NCI-H146 treated with DMSO at 0.1 percent for 48 hours (cell line): ENCODE data around the gene MARCHF11.

ENCODE experiments used
- DNase-seq: peaks from one replicate; lab custom pipeline; 2025; ENCODE audit not compliant: unreplicated experiment; lab: John Stamatoyannopoulos, UW

MARCHF11 gene

GRCh38 chr5:16061163-16061562, 118.4 kb downstream of the MARCHF11 start:
- no peak for DNase-seq

- no peak for DNase-seq
Measured at GRCh38 chr5:16057277-16057676, 122.3 kb downstream of the MARCHF11 start.

GRCh38 chr5:16051246-16051755, 128.3 kb downstream of the MARCHF11 start:
- DNase-seq, result no peak

GRCh38 chr5:16050414-16050813, 129.2 kb downstream of the MARCHF11 start:
- DNase-seq, result no peak

GRCh38 chr5:16049761-16050160, 129.8 kb downstream of the MARCHF11 start:
- no peak for DNase-seq

DNA sequence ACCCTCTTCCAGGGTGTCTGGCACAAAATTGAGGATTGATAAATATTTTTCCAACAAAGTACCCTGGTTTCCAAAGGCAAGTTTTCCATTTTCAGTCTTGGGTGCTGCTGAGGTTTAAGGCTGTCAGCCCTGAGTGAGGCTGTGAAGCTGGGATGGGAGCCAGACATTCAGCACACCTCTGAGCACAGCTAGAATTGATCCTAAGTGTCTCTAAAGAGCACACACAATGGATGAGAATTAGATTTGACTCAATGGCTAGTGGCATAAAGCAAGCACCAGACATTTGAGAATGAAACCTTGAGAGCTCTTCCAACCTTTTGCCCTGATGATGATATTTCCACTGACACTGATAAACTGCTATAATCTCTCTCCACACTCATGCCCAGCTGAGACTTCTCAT, 131.5 kb downstream of the MARCHF11 start:
- DNase-seq, result no peak

GRCh38 chr5:16043349-16043965, 136.1 kb downstream of the MARCHF11 start:
- DNase-seq, result no peak

GRCh38 chr5:16037121-16037845, 142.3 kb downstream of the MARCHF11 start:
- DNase-seq, result no peak

GRCh38 chr5:16034319-16035001, 145.1 kb downstream of the MARCHF11 start:
- no peak for DNase-seq

DNA sequence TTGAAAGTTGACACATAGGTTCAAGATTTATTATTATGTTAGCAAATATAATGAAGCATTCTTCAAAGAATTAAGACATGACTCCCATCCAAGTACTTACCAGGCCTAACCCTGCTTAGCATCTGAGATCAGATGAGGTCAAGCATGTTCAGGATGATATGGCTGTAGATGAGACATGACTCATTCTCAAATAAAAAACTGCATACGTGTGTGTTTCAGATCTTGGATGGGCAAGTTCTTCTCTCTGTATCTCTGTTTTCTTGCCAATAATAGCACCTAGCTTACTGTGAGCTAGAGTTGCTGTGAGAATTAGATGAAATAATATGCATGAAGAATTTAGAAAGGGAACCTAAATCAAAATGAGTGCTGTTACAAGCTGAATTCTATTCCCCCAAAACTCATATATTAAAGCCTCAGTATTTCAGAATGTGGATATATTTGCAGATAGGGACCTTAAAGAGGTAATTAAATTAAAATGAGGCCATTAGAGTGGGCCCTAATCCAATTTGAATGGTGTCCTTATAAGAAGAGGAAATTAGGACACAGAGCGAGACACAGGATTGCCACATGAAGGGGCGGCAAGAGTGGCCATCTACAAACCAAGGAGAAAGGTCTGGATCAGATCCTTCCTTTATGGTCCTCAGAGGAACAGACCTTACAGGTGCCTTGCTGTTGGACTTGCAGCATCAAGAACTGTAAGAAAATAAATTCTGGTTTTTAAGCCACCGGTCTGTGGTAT, 146.2 kb downstream of the MARCHF11 start:
- no peak for DNase-seq

DNA sequence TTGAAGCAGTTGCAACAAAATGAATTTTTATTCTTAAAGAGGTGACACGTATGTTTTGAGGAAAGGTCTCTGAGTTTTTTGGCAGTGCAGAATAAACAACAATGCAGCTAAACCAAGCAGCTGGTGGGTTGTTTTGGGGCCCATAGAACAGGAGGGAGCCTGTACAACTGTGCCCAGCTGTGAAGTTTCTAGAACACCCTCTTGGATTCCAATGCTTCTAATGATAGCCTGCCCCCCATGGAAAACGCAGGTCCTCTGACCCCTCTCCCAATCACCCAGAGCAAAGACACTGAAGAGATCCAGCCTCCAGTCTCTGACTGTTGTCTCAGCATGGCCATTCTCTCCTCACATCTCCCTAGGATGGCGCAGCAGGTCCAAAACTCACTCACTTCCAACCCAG, 150.9 kb downstream of the MARCHF11 start:
- no peak for DNase-seq

DNA sequence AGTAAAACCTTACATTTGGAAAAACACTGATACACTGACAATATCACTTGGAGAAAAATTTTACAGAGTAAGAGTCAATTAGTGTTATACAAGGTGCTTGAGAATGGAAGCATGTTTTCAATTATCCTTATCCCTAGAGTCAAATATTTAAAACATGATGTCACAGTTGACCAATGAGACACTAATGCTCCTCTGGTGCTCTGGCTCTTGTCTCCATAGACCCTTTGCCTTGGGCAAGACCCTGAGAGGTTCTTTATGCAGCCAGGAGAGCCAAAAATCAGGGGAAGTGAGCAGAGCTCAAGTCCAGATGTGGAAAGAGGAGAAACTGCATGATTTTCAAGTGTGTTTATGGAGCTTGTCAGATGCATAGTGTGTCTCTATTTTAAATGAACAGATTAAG, 153.9 kb downstream of the MARCHF11 start:
- no peak for DNase-seq

DNA sequence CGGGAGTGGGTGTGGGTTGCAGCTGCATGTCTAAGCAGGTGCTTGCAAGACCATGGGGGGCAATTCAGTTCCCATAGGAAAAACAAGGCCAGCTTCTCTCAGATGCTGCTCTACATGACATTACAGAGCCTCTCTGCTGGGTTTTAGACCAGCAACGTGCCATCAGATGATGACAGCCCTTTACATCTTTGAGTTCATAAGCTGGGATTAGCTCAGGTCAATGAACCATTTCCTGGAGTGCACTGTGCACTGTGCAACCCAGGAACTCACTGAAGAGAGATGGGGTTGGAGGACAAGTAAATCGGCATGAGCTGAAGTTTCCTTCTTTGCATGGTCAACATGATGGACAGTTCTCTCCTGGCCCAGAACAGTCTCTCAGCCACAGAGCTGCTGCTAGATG, 160.6 kb downstream of the MARCHF11 start:
- no peak for DNase-seq

- DNase-seq, result no peak
Measured at GRCh38 chr5:16017720-16018119, 161.9 kb downstream of the MARCHF11 start.
